SU-DHL-6 (cell line): ENCODE results near the gene HSD3B7.

Experiments
- H2AFZ ChIP-seq: fragments of 200-600 bp; sonication (generic); 2 replicates; pipeline ENCODE4 v1.6.1; 2014; ENCODE audit warnings: low read depth, mild to moderate bottlenecking, moderate library complexity, mixed read lengths, antibody characterized with exemption, low read length; ENCODE audit not compliant: severe bottlenecking
- H3F3A ChIP-seq: fragments of 200-600 bp; shearing (Covaris generic); 2 replicates; pipeline ENCODE4 v1.6.0; 2016; ENCODE audit warnings: antibody characterized with exemption, mild to moderate bottlenecking; ENCODE audit not compliant: insufficient read depth
- H3K27ac ChIP-seq: fragments of 200-600 bp; sonication (generic); 2 replicates; pipeline ENCODE4 v1.5.1; 2016; ENCODE audit warnings: low read depth, mild to moderate bottlenecking, low read length, moderate library complexity, mixed read lengths
- H3K27me3 ChIP-seq: fragments of 200-600 bp; sonication (generic), shearing (Covaris generic); 2 replicates; pipeline ENCODE4 v1.6.0; 2014; ENCODE audit warnings: mild to moderate bottlenecking, low read length
- H3K36me3 ChIP-seq: fragments of 200-600 bp; sonication (generic); 2 replicates; pipeline ENCODE4 v1.6.1; 2014; ENCODE audit warnings: mild to moderate bottlenecking, low read length, mixed read lengths
- H3K4me2 ChIP-seq: fragments of 300-600, 200-600 bp; shearing (Covaris generic), sonication (generic); 2 replicates; pipeline ENCODE4 v1.6.0; 2014; ENCODE audit warnings: low read length, low read depth, mild to moderate bottlenecking; ENCODE audit not compliant: poor library complexity, severe bottlenecking
- H3K4me3 ChIP-seq: fragments of 200-600 bp; sonication (generic); 2 replicates; pipeline ENCODE4 v1.5.1; 2014; ENCODE audit warnings: antibody characterized with exemption, low read length, mild to moderate bottlenecking, mixed read lengths; ENCODE audit not compliant: insufficient read depth, poor library complexity, severe bottlenecking
- H3K79me2 ChIP-seq: fragments of 200-600 bp; sonication (generic); 2 replicates; pipeline ENCODE4 v1.6.1; 2014; ENCODE audit warnings: mild to moderate bottlenecking, low read length, moderate library complexity; ENCODE audit not compliant: insufficient read depth
- H3K9ac ChIP-seq: fragments of 200-600 bp; sonication (generic); 2 replicates; pipeline ENCODE4 v1.7.0; 2014; ENCODE audit warnings: mild to moderate bottlenecking, low read length
- H3K9me2 ChIP-seq: fragments of 200-600 bp; sonication (generic); replicated peaks from 2 replicates; pipeline ENCODE4 v1.6.1; 2014; ENCODE audit warnings: low read length; ENCODE audit not compliant: insufficient read depth
- H3K9me3 ChIP-seq: fragments of 200-600 bp; sonication (generic); 2 replicates; pipeline ENCODE4 v1.6.1; 2014; ENCODE audit warnings: low read length, mixed read lengths; ENCODE audit not compliant: insufficient read depth
- H4K20me1 ChIP-seq: fragments of 200-600 bp; sonication (generic); 2 replicates; pipeline ENCODE4 v1.6.1; 2014; ENCODE audit warnings: low read depth, mild to moderate bottlenecking, antibody characterized with exemption, low read length, moderate library complexity, mixed read lengths
- EZH2phosphoT487 ChIP-seq: fragments of 200-600 bp; sonication (generic), shearing (Covaris generic); conservative IDR thresholded peaks from 2 replicates; pipeline ENCODE4 v1.6.1; 2018; ENCODE audit warnings: mild to moderate bottlenecking, antibody characterized with exemption, low read length, moderate library complexity, mixed read lengths
- TF ChIP-seq, protein P1 (sequence below): fragments of 200-600 bp; sonication (generic); IDR thresholded peaks from one replicate; pipeline ENCODE4 v1.5.1; 2017; ENCODE audit warnings: antibody characterized with exemption, mild to moderate bottlenecking, low read length, moderate library complexity; ENCODE audit not compliant: insufficient read depth, poor library complexity, severe bottlenecking

Gene HSD3B7

DNA sequence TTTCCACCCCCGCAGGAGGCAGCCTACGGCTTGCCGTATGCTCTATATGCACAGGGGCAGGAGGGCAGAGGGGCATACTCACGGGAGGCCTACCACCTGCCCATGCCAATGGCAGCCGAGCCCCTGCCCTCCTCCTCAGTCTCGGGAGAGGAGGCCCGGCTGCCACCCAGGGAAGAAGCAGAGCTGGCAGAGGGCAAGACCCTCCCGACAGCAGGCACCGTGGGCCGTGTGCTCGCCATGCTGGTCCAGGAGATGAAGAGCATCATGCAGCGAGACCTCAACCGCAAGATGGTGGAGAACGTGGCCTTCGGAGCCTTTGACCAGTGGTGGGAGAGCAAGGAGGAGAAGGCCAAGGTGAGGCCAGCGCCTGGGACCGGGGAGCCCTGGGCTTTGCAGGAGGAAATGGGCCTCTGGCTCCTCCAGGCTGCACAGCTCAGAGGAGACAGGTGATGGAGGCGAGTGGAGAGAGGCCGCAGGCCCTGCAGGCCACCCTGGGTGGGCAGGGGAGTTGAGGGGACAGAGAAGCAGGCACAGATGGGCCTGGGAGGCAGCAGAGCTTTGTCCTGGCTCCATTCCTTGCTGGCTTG lies 18.9 kb upstream of the HSD3B7 start:
- H3K9me2 ChIP-seq = no peaks in the 10 kb centered on the region
- no peak overlapping the region for H3K9ac ChIP-seq
- no peaks in the 10 kb centered on the region; the same call in 1 of the 2 replicates for H3K79me2 ChIP-seq
- H3F3A ChIP-seq = no peaks in the 10 kb centered on the region
- no peaks in the 10 kb centered on the region for H4K20me1 ChIP-seq
- no peak overlapping the region for H3K4me2 ChIP-seq
- no peak overlapping the region for H2AFZ ChIP-seq
- H3K27ac ChIP-seq = no peak overlapping the region
- H3K27me3 ChIP-seq = no peaks in the 10 kb centered on the region
- no peaks in the 10 kb centered on the region for H3K9me3 ChIP-seq
- no peak for TF ChIP-seq EZH2phosphoT487
- TF ChIP-seq, protein P1, sequence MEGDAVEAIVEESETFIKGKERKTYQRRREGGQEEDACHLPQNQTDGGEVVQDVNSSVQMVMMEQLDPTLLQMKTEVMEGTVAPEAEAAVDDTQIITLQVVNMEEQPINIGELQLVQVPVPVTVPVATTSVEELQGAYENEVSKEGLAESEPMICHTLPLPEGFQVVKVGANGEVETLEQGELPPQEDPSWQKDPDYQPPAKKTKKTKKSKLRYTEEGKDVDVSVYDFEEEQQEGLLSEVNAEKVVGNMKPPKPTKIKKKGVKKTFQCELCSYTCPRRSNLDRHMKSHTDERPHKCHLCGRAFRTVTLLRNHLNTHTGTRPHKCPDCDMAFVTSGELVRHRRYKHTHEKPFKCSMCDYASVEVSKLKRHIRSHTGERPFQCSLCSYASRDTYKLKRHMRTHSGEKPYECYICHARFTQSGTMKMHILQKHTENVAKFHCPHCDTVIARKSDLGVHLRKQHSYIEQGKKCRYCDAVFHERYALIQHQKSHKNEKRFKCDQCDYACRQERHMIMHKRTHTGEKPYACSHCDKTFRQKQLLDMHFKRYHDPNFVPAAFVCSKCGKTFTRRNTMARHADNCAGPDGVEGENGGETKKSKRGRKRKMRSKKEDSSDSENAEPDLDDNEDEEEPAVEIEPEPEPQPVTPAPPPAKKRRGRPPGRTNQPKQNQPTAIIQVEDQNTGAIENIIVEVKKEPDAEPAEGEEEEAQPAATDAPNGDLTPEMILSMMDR = no peak
- no peak overlapping the region for H3K4me3 ChIP-seq
- H3K36me3 ChIP-seq = peaks cover 7% of the 10 kb centered on the region; the same call in 1 of the 2 replicates

DNA sequence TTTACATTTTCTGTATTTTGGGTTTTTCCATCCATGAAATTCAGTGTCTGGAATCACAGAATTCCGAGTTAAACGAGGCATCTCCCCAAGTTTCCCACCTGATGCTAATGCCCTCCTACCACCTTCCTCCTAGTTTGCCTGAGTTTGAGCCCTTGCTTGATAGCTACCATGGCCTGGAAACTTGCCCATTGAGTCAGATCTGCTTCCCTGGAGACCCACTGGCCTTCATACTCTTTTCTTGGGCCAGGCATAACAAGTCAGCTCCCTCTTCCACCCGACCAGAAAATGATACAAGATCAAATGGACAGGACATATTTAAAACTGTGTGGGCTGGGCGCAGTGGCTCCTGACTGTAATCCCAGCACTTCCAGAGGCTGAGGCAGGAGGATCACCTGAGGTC lies 17.2 kb upstream of the HSD3B7 start:
- Histone ChIP-seq H3K4me2 (no peak overlapping the region), H3K9me3 (no peaks in the 10 kb centered on the region), H3K27ac (no peak overlapping the region), H3F3A (no peaks in the 10 kb centered on the region), H3K27me3 (no peaks in the 10 kb centered on the region), H3K4me3 (no peak overlapping the region), H3K79me2 (no peaks in the 10 kb centered on the region), H2AFZ (no peak overlapping the region), H4K20me1 (no peaks in the 10 kb centered on the region), H3K9me2 (no peaks in the 10 kb centered on the region), H3K9ac (no peak overlapping the region), H3K36me3 (peaks cover 2% of the 10 kb centered on the region; the same call in 1 of the 2 replicates)
- TF ChIP-seq, protein P1 = no peak
- no peak for TF ChIP-seq EZH2phosphoT487

DNA sequence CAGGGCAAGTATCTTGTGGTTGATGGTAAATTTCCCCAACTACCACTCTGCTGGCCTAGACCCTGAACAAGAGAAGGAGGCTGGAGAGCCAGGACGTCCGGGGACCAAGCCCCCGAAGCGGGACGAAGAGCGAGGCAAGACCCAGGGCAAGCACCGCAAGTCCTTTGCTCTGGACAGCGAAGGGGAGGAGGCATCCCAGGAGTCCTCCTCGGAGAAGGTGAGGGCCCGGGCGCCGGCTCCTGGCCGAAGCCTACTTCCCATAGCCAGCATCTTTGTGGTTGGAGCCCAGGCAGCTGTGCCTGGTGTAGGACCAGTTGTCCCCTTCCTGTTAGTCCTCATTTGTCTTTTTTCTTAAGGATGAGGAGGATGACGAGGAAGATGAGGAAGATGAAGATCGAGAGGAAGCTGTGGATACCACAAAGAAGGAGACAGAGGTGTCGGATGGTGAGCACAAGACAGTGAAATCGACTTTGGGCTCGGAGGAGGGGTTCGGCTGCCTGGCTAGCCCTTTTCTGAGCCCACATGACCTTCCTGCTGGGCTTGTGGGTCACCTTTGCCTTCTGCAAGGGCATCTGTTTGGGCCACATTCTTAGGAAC lies 15.7 kb upstream of the HSD3B7 start:
- H3K9ac ChIP-seq = no peak overlapping the region
- H2AFZ ChIP-seq = no peak overlapping the region
- H3K36me3 ChIP-seq = 0 out of 2 replicates have a peak, but pooled peaks cover 2% of the 10 kb centered on the region

More for the DNA sequence above, 15.7 kb upstream of the HSD3B7 start:
- H4K20me1 ChIP-seq = no peaks in the 10 kb centered on the region
- no peaks in the 10 kb centered on the region for H3K9me2 ChIP-seq
- no peaks in the 10 kb centered on the region for H3K9me3 ChIP-seq
- H3K27ac ChIP-seq = no peak overlapping the region
- no peak overlapping the region for H3K4me3 ChIP-seq
- H3K27me3 ChIP-seq = no peaks in the 10 kb centered on the region
- no peaks in the 10 kb centered on the region for H3F3A ChIP-seq
- no peaks in the 10 kb centered on the region for H3K79me2 ChIP-seq
- TF ChIP-seq, protein P1 = no peak
- no peak for TF ChIP-seq EZH2phosphoT487
- no peak overlapping the region for H3K4me2 ChIP-seq
